ENCODE measurements around the gene WDR12.

GRCh38 chr2:202881570-202881969 lies 29.9 kb downstream of the WDR12 start:
- TF ChIP-seq EP300 (IDR thresholded peaks at IDR 0.05; ENCODE audit: borderline replicate concordance) (no peak), CEBPB (IDR thresholded peaks at IDR 0.05) (no peak), ZBTB7A (IDR thresholded peaks at IDR 0.05; ENCODE audit: low read depth) (no peak), RAD21 (IDR thresholded peaks at IDR 0.05; ENCODE audit: low read depth) (no peak), CREB1 (IDR thresholded peaks at IDR 0.05; ENCODE audit: low read depth) (no peak), TEAD4 (IDR thresholded peaks at IDR 0.05) (no peak), TAF1 (IDR thresholded peaks at IDR 0.05; ENCODE audit: low read depth) (no peak), REST (IDR thresholded peaks at IDR 0.05; ENCODE audit: low read depth) (no peak), NFIC (IDR thresholded peaks at IDR 0.05) (no peak), FOXM1 (IDR thresholded peaks at IDR 0.05; ENCODE audit: borderline replicate concordance, low read depth) (no peak)
- TF ChIP-seq, protein P1, sequence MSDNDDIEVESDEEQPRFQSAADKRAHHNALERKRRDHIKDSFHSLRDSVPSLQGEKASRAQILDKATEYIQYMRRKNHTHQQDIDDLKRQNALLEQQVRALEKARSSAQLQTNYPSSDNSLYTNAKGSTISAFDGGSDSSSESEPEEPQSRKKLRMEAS (IDR thresholded peaks at IDR 0.05): no peak
- TF ChIP-seq, protein P2, sequence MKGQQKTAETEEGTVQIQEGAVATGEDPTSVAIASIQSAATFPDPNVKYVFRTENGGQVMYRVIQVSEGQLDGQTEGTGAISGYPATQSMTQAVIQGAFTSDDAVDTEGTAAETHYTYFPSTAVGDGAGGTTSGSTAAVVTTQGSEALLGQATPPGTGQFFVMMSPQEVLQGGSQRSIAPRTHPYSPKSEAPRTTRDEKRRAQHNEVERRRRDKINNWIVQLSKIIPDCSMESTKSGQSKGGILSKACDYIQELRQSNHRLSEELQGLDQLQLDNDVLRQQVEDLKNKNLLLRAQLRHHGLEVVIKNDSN (IDR thresholded peaks at IDR 0.05): no peak

Measured in Ishikawa (cell line).